ENCODE results near the gene LRRC75A. TPM values are rescaled to one million over a fixed set of nuclear protein-coding genes. Genes with fewer than 3 reads are reported as not detected.

The LRRC75A gene
- total and polyA plus RNA-seq, 2 of the 13 experiments (the other 11 are each of a cell fraction or from before 2014, with no cell fraction given): 0.03 TPM; not detected in 1

DNA sequence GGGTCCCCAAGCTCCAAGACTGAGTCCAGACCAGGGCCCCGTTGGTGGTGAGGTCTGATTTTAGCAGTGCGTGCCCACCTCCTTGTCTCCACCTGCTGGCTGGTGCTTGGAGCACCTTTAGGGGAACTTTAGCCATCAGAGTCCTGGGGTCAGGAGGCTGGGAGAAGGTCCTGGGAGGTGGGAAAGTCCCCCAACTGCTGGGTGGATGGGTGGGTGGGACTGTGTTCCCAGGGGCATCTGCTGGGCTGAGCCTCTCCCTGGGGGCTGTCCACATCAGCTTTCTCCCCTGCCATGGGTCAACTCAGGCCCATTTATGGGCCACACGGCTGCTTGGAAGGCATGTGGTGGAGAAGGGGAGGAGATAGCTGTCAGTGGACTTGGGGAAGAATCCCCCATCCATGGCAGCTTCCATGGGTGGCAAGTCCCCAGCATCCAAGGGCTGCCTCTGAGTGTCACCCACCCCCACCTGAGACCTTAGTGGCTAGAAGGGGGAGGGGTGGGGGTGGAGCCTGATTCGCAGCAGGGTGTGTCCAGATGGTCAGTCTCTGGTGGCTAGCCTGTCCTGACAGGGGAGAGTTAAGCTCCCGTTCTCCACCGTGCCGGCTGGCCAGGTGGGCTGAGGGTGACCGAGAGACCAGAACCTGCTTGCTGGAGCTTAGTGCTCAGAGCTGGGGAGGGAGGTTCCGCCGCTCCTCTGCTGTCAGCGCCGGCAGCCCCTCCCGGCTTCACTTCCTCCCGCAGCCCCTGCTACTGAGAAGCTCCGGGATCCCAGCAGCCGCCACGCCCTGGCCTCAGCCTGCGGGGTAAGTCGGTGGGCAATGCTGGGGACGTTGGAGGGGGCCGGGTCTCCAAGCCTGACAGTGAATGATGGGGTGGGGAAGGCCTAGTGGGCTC lies 76.7 kb downstream of the LRRC75A start, which contains the start of gene TRPV2 (continued):
- peak; percentile 43 for TF ChIP-seq ARID4A (CRISPR knock-in tag; IDR thresholded peaks at IDR 0.05; ENCODE audit: borderline replicate concordance)
- TF ChIP-seq HDAC6 (IDR thresholded peaks at IDR 0.05; ENCODE audit: low read depth, low read length): no peak
- TF ChIP-seq STAG1 (CRISPR knock-in tag; IDR thresholded peaks at IDR 0.05): peak; percentile 75
- TF ChIP-seq POLR2G (IDR thresholded peaks at IDR 0.05; ENCODE audit: low read depth, low read length): peak; percentile 42; the same call in 1 of the 2 replicates
- 0 out of 2 replicates have a peak, but pooled peaks have one; percentile 30 for TF ChIP-seq ZSCAN25 (CRISPR knock-in tag; IDR thresholded peaks at IDR 0.05)
- peak; percentile 23; the same call in 1 of the 2 replicates for TF ChIP-seq ZNF839 (CRISPR knock-in tag; IDR thresholded peaks at IDR 0.05; ENCODE audit: borderline replicate concordance)
- TF ChIP-seq ZNF788 (CRISPR knock-in tag; IDR thresholded peaks at IDR 0.05; ENCODE audit: borderline replicate concordance): 0 out of 2 replicates have a peak, but pooled peaks have one; percentile 43
- no peak for TF ChIP-seq ZBTB1 (CRISPR knock-in tag; IDR thresholded peaks at IDR 0.05; ENCODE audit: borderline replicate concordance)
- no peak for TF ChIP-seq U2AF2 (IDR thresholded peaks at IDR 0.05; ENCODE audit: low read depth, low read length)
- TF ChIP-seq, protein P1, sequence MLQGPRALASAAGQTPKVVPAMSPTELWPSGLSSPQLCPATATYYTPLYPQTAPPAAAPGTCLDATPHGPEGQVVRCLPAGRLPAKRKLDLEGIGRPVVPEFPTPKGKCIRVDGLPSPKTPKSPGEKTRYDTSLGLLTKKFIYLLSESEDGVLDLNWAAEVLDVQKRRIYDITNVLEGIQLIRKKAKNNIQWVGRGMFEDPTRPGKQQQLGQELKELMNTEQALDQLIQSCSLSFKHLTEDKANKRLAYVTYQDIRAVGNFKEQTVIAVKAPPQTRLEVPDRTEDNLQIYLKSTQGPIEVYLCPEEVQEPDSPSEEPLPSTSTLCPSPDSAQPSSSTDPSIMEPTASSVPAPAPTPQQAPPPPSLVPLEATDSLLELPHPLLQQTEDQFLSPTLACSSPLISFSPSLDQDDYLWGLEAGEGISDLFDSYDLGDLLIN (CRISPR knock-in tag; IDR thresholded peaks at IDR 0.05; ENCODE audit: borderline replicate concordance): 0 out of 2 replicates have a peak, but pooled peaks have one; percentile 40
- no peak for TF ChIP-seq ZMAT3 (CRISPR knock-in tag; conservative IDR thresholded peaks at IDR 0.05)
- TF ChIP-seq, protein P2, sequence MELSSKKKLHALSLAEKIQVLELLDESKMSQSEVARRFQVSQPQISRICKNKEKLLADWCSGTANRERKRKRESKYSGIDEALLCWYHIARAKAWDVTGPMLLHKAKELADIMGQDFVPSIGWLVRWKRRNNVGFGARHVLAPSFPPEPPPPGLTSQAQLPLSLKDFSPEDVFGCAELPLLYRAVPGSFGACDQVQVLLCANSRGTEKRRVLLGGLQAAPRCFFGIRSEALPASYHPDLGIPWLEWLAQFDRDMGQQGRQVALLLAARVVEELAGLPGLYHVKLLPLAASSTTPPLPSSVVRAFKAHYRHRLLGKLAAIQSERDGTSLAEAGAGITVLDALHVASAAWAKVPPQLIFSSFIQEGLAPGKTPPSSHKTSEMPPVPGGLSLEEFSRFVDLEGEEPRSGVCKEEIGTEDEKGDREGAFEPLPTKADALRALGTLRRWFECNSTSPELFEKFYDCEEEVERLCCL (CRISPR knock-in tag; IDR thresholded peaks at IDR 0.05; ENCODE audit: borderline replicate concordance): no peak
- TF ChIP-seq CBX5 (CRISPR knock-in tag; IDR thresholded peaks at IDR 0.05; ENCODE audit: borderline replicate concordance): no peak
- no peak for TF ChIP-seq ZNF879 (CRISPR knock-in tag; IDR thresholded peaks at IDR 0.05)
- TF ChIP-seq, protein P3, sequence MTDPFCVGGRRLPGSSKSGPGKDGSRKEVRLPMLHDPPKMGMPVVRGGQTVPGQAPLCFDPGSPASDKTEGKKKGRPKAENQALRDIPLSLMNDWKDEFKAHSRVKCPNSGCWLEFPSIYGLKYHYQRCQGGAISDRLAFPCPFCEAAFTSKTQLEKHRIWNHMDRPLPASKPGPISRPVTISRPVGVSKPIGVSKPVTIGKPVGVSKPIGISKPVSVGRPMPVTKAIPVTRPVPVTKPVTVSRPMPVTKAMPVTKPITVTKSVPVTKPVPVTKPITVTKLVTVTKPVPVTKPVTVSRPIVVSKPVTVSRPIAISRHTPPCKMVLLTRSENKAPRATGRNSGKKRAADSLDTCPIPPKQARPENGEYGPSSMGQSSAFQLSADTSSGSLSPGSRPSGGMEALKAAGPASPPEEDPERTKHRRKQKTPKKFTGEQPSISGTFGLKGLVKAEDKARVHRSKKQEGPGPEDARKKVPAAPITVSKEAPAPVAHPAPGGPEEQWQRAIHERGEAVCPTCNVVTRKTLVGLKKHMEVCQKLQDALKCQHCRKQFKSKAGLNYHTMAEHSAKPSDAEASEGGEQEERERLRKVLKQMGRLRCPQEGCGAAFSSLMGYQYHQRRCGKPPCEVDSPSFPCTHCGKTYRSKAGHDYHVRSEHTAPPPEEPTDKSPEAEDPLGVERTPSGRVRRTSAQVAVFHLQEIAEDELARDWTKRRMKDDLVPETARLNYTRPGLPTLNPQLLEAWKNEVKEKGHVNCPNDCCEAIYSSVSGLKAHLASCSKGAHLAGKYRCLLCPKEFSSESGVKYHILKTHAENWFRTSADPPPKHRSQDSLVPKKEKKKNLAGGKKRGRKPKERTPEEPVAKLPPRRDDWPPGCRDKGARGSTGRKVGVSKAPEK (CRISPR knock-in tag; IDR thresholded peaks at IDR 0.05; ENCODE audit: borderline replicate concordance): peak; percentile 54; the same call in 1 of the 2 replicates
- TF ChIP-seq KLF13 (CRISPR knock-in tag; IDR thresholded peaks at IDR 0.05): 0 out of 2 replicates have a peak, but pooled peaks have one; percentile 35
